ENCODE measurements around the gene KDM4B. TPM values are rescaled to one million over a fixed set of nuclear protein-coding genes. Genes with fewer than 3 reads are reported as not detected.

Gene KDM4B
- polyA plus RNA-seq, 1 of the 3 experiments (the other 2 are of a cell fraction) = 12.2 TPM

DNA sequence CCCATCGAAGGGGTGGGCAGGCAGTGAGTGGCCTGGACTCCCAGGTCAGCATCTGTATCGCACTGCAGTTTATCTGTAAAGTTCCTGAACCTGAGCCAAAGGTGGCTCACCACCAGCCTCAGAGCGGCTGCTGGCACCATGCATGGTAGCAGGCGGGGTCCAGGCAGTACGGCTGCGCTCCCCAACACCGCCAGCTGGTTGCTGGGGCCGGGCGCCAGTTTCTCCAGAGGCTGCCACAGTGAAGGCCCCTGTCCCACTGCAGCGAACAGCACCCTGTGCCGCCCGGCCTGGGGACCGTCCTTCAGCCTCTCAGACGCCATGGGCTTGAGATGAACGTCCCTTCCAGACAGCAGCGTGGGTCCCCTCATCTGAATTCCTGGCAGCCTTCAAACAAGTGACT is 109.8 kb downstream of the KDM4B start:
- CTCF ChIA-PET = interaction anchor here (1.4 to 1.9 kb wide), 2 partner anchors 30 to 59 kb away, joined by 3 to 7 read pairs; no protein-coding TSS in a partner anchor

More for the DNA sequence above, 109.8 kb downstream of the KDM4B start:
- no peak overlapping the region for H3K4me3 ChIP-seq (ENCODE audit: low read depth in 2 of 2, low read length in 1 of 2)
- H3K9ac ChIP-seq = no peak overlapping the region
- no peaks in the 10 kb centered on the region for H3K9me3 ChIP-seq
- H3K27ac ChIP-seq (ENCODE audit: low read depth in 2 of 2, low read length in 1 of 2) = no peak overlapping the region
- 0 out of 2 replicates have a peak, but pooled peaks cover 4% of the 10 kb centered on the region for H4K20me1 ChIP-seq (ENCODE audit: insufficient read depth)
- no peaks in the 10 kb centered on the region for H3F3A ChIP-seq (replicated peaks; ENCODE audit: insufficient read depth)
- DNase-seq = no peak
- no peak overlapping the region for H3K4me2 ChIP-seq
- no peaks in the 10 kb centered on the region for H3K79me2 ChIP-seq (ENCODE audit: insufficient read depth)
- H3K36me3 ChIP-seq (replicated peaks in 1 of 2; ENCODE audit: control insufficient read depth in 1 of 2, insufficient read depth in 2 of 2, low read length in 1 of 2) = peaks cover 0 to 56% of the 10 kb centered on the region in 2 experiments
- no peaks in the 10 kb centered on the region for H3K27me3 ChIP-seq (ENCODE audit: insufficient read depth)
- 97% methylated on average over 6 of the region's 16 CpGs for WGBS (ENCODE audit: low lambda C conversion rate)
- no peak overlapping the region for H2AFZ ChIP-seq (ENCODE audit: low read depth)
- no peaks in the 10 kb centered on the region for H3K9me2 ChIP-seq
- H3K4me1 ChIP-seq (ENCODE audit: control insufficient read depth in 1 of 2, insufficient read depth in 2 of 2, low read depth in 1 of 2, low read length in 1 of 2) = peaks cover 3 to 12% of the 10 kb centered on the region in 2 experiments; a peak in 2 of 4 replicates
- POLR2A ChIA-PET = interaction anchor here (0.6 kb wide), 1 partner anchor 37 kb away, joined by 5 read pairs; no protein-coding TSS in a partner anchor
- TF ChIP-seq TAF1 (IDR thresholded peaks at IDR 0.05; ENCODE audit: borderline replicate concordance, low read depth, low read length) (no peak), FOSL2 (IDR thresholded peaks at IDR 0.05; ENCODE audit: borderline replicate concordance, low read depth) (no peak), SIN3A (IDR thresholded peaks at IDR 0.05; ENCODE audit: borderline replicate concordance, low read depth, low read length) (no peak), RAD21 (IDR thresholded peaks at IDR 0.05; ENCODE audit: low read length) (no peak), MEF2A (IDR thresholded peaks at IDR 0.05; ENCODE audit: borderline replicate concordance, low read depth) (no peak), JUND (IDR thresholded peaks at IDR 0.05) (no peak), TEAD4 (IDR thresholded peaks at IDR 0.05; ENCODE audit: borderline replicate concordance, insufficient read depth) (no peak), NRF1 (IDR thresholded peaks at IDR 0.05; ENCODE audit: low read depth, low read length) (no peak), RFX5 (IDR thresholded peaks at IDR 0.05; ENCODE audit: low read length) (no peak), SMC3 (IDR thresholded peaks at IDR 0.05; ENCODE audit: low read depth, low read length) (no peak), TCF12 (IDR thresholded peaks at IDR 0.05) (no peak), ELF1 (IDR thresholded peaks at IDR 0.05) (no peak), POLR2AphosphoS5 (IDR thresholded peaks at IDR 0.05; ENCODE audit: low read depth, low read length) (no peak), CHD2 (IDR thresholded peaks at IDR 0.05; ENCODE audit: low read length, partially characterized antibody) (no peak)
- TF ChIP-seq, protein P1, sequence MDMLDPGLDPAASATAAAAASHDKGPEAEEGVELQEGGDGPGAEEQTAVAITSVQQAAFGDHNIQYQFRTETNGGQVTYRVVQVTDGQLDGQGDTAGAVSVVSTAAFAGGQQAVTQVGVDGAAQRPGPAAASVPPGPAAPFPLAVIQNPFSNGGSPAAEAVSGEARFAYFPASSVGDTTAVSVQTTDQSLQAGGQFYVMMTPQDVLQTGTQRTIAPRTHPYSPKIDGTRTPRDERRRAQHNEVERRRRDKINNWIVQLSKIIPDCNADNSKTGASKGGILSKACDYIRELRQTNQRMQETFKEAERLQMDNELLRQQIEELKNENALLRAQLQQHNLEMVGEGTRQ (IDR thresholded peaks at IDR 0.05; ENCODE audit: borderline replicate concordance, low read depth, low read length) = no peak
- TF ChIP-seq, protein P2, sequence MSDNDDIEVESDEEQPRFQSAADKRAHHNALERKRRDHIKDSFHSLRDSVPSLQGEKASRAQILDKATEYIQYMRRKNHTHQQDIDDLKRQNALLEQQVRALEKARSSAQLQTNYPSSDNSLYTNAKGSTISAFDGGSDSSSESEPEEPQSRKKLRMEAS (IDR thresholded peaks at IDR 0.05; ENCODE audit: low read depth) = no peak
- TF ChIP-seq, protein P3, sequence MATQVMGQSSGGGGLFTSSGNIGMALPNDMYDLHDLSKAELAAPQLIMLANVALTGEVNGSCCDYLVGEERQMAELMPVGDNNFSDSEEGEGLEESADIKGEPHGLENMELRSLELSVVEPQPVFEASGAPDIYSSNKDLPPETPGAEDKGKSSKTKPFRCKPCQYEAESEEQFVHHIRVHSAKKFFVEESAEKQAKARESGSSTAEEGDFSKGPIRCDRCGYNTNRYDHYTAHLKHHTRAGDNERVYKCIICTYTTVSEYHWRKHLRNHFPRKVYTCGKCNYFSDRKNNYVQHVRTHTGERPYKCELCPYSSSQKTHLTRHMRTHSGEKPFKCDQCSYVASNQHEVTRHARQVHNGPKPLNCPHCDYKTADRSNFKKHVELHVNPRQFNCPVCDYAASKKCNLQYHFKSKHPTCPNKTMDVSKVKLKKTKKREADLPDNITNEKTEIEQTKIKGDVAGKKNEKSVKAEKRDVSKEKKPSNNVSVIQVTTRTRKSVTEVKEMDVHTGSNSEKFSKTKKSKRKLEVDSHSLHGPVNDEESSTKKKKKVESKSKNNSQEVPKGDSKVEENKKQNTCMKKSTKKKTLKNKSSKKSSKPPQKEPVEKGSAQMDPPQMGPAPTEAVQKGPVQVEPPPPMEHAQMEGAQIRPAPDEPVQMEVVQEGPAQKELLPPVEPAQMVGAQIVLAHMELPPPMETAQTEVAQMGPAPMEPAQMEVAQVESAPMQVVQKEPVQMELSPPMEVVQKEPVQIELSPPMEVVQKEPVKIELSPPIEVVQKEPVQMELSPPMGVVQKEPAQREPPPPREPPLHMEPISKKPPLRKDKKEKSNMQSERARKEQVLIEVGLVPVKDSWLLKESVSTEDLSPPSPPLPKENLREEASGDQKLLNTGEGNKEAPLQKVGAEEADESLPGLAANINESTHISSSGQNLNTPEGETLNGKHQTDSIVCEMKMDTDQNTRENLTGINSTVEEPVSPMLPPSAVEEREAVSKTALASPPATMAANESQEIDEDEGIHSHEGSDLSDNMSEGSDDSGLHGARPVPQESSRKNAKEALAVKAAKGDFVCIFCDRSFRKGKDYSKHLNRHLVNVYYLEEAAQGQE (IDR thresholded peaks at IDR 0.05; ENCODE audit: low read depth, low read length) = no peak
- TF ChIP-seq, protein P4, sequence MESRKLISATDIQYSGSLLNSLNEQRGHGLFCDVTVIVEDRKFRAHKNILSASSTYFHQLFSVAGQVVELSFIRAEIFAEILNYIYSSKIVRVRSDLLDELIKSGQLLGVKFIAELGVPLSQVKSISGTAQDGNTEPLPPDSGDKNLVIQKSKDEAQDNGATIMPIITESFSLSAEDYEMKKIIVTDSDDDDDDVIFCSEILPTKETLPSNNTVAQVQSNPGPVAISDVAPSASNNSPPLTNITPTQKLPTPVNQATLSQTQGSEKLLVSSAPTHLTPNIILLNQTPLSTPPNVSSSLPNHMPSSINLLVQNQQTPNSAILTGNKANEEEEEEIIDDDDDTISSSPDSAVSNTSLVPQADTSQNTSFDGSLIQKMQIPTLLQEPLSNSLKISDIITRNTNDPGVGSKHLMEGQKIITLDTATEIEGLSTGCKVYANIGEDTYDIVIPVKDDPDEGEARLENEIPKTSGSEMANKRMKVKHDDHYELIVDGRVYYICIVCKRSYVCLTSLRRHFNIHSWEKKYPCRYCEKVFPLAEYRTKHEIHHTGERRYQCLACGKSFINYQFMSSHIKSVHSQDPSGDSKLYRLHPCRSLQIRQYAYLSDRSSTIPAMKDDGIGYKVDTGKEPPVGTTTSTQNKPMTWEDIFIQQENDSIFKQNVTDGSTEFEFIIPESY (IDR thresholded peaks at IDR 0.05; ENCODE audit: borderline replicate concordance, low read depth) = no peak
- TF ChIP-seq, protein P5, sequence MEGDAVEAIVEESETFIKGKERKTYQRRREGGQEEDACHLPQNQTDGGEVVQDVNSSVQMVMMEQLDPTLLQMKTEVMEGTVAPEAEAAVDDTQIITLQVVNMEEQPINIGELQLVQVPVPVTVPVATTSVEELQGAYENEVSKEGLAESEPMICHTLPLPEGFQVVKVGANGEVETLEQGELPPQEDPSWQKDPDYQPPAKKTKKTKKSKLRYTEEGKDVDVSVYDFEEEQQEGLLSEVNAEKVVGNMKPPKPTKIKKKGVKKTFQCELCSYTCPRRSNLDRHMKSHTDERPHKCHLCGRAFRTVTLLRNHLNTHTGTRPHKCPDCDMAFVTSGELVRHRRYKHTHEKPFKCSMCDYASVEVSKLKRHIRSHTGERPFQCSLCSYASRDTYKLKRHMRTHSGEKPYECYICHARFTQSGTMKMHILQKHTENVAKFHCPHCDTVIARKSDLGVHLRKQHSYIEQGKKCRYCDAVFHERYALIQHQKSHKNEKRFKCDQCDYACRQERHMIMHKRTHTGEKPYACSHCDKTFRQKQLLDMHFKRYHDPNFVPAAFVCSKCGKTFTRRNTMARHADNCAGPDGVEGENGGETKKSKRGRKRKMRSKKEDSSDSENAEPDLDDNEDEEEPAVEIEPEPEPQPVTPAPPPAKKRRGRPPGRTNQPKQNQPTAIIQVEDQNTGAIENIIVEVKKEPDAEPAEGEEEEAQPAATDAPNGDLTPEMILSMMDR (IDR thresholded peaks at IDR 0.05) = no peak
